NCI-H1694 (cell line): ENCODE measurements around the gene CYP1A2.
"Not testable (repeated sequence)": the region's sequence is repeated elsewhere in the genome, so short reads cannot be mapped to it uniquely, and the experiment has no call there.

Experiments used
- DNase-seq: peaks from one replicate; lab custom pipeline; 2025; lab: John Stamatoyannopoulos, UW

CYP1A2 gene

DNA sequence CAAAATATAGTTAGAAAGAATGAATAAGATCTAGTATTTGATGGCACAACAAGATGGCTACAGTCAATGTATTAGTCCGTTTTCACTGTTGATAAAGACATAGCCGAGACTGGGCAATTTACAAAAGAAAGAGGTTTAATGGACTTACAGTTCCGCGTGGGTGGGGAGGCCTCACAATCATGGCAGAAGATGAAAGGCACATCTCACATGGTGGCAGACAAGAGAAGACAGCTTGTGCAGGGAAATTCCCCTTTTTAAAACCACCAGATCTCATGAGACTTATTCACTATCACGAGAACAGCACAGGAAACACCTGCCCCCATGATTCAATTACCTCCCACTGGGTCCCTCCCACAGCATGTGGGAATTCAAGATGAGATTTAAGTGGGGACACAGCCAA is 10.4 kb upstream of the CYP1A2 start:
- DNase-seq, result not testable (repeated sequence)

DNA sequence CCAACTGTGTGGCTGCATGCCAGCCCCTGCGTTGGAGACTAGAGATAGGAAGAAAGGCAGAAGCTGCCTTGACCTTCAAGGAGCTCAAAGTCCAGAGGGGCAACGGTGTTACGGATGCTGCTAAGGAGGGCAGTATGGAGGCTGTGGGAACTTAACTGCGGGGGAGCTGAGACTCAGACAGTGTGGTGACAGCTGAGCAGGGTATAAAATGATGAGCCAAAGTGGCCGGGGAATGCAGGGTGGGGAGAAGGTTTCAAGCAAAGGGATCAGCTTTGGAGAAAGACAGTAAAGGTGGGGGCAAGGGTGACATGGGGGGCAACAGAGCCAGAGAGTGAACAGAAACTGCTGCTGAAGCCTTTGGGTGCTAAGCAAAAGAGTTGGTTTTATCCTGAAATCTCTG is 6.2 kb upstream of the CYP1A2 start:
- no peak for DNase-seq

DNA sequence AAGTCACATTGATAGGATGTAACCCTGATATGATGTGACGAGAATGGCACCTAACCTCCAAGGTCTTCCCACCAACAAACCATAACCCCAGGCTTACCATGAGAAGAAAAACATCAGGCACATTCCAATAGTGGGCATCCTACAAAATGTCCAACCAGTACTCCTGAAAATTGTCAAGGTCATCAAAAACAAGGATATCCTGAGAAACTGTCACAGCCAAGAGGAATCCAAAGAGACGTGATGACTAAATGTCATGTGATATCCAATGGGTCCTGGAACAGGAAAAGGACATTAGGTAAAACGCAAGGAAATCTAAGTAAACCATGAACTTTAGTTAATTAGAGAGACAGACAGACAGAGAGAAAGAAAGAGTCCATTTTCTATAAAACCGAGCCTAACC is 2.3 kb upstream of the CYP1A2 start:
- DNase-seq, result no peak

DNA sequence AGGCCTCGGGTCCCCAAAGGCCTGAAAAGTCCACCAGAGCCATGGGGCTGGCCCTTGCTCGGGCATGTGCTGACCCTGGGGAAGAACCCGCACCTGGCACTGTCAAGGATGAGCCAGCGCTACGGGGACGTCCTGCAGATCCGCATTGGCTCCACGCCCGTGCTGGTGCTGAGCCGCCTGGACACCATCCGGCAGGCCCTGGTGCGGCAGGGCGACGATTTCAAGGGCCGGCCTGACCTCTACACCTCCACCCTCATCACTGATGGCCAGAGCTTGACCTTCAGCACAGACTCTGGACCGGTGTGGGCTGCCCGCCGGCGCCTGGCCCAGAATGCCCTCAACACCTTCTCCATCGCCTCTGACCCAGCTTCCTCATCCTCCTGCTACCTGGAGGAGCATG is 1.2 kb downstream of the CYP1A2 start:
- DNase-seq, result no peak

DNA sequence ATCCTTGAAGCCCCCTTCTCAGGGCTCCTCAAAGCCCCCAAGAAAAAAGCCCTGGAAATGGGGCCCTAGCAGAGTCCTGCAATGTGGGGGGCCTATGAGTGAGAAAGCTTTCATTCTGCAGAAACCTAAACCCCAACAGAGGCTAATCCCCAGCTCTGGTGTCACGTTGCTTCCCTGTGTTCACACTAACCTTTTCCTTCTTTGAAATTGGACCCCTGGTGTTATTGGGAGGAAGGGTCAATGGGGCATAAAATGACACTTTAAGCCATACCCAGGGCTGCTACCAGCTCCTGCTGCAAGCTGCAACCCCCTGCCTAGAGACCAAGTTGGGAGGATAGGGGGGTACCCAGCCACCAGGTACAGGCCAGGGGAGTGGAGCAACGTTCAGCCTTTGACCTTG is 2.1 kb downstream of the CYP1A2 start:
- DNase-seq, result no peak

DNA sequence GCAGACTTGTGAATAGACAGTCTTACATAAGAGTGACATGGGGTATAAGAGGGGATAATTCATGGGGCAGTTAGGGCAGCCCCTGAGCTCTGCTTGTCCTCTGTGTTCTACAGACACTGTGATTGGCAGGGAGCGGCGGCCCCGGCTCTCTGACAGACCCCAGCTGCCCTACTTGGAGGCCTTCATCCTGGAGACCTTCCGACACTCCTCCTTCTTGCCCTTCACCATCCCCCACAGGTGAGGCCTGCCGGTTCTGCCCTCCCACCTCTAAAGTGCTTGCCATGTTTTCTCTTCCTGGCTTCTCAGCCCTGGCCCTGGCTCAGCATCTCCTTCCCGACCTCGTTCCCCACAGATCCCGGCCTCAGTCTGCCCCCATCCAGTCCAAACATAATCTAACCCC is 3.4 kb downstream of the CYP1A2 start:
- DNase-seq, result no peak

DNA sequence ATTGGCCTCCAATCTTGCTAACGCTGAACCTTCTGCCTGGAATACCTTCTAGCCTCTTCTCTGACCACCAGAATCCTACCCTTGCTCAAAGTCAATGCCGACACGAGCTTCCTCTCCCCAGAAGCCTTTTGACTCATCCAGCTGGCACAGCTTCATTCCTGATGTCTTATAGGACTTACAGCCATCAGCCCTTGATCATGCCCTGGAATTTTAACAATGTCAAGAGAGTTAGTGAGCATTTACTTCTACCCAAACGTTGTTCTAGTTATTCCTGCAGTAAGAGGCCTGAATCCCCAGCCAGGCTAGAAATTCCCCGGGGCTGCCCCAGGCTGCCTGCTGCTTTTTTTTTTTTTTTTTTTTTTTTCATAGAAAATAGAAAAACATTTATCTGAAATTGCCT is 3.9 kb downstream of the CYP1A2 start:
- DNase-seq, result no peak

DNA sequence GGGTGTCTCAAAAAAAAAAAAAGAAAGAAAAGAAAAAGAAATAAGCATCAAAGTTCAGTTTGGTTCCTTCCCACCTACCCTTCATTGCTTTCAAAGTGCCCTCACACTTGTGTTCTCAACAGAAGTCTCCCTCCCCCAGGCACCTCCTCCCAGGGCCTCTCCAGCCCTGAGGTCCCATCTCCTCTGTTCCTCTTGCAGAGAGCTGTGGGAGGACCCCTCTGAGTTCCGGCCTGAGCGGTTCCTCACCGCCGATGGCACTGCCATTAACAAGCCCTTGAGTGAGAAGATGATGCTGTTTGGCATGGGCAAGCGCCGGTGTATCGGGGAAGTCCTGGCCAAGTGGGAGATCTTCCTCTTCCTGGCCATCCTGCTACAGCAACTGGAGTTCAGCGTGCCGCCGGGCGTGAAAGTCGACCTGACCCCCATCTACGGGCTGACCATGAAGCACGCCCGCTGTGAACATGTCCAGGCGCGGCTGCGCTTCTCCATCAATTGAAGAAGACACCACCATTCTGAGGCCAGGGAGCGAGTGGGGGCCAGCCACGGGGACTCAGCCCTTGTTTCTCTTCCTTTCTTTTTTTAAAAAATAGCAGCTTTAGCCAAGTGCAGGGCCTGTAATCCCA is 6.1 kb downstream of the CYP1A2 start:
- DNase-seq, result no peak

DNA sequence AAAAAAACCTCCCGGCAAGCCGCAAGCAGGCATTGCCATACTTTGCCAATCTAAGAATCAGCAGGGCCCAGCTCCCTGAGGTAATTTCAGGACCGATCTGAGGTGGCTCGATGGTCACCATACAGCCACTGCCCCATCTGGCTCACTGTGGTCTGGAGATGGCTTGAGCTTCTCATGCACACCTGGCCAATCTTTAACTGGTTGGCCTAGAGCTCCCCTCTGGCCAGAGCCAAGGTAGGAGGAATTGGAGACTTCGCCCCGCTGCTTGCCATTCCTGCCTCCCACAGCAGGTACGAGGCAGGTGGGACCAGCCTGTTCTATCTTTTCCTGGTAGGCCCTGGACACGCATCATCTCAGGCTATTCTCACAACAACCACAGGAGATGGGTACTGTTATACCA is 10.1 kb downstream of the CYP1A2 start:
- no peak for DNase-seq

DNA sequence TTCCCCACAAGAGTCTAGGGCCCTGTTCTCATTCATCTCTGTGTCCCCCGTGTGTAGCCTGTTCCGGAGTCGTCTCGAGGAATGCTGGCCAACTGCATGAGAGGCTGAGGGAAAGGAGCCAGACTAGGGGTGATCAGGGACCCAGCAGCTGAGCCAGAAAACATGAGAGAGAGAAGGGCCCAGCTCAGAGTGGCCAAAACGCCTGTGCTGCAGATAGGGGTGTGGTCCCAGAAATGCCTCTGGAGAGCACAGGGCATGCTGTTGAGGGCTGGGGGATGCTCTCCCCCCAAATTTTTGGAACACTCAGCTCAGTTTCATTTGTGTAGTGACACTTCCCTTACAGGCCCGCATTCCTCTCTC is 14.1 kb downstream of the CYP1A2 start:
- no peak for DNase-seq

DNA sequence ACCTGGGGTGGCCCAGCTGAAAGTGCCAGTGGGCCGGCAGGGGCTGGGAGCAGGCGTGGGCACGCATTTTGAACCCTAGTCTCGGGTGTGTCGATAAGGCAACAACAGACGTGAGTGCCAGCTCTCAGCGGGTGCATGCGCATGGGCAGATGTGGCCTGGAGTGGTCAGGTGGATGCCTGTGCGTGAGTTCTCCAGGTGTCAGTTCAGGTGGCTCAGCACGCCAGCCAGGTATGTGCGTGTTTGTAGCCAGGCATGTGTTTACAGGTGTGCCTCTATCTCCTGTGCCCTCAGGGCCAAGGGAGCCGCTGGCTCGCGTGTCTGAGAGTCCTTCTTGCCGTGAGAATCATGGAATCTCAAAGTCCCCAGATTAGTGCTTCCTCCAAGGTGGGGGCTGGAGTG is 14.8 kb downstream of the CYP1A2 start:
- no peak for DNase-seq

DNA sequence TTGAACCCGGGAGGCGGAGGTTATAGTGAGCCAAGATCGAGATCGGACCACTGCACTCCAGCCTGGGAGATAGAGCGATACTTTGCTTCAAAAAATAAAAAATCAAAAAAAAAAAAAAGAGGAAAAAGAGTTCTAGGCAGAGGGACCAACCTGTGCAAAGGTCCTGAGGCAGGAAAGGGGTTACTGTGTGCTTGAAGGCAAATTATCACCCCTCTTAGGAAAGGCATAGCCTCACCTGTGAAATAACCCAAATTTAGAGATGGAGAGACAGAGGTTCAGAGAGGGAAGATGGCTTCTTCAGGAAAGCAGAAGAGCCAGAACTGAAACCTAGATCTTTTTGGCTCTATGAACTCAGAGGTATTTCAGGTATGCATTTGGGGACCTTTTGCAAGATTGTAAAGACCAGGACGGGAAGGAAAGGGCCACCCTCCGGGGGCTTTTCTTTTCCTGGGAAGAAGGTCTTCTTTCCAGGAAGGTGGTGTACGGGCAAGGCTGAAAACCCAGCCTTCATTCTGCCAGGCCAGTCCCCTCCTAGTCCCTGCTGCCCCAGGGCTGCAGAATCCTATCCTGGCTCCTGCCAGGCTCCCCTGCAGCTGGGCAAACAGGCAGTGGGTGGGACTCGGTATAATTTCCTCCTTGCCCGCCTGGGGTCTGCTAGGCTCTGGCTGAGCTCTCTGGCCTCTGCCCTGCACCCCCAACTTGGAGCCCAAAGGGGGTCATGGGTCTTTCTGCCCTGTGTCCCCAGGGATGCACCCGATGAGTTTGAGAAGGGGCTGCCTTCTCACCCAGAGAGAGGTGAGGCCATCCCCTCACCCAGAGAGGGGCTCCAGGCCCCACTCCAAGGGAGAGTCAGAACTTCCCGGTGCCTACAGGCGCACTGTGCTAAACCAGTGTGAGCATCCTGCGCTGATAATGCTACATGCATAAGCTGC is 18.8 kb downstream of the CYP1A2 start:
- no peak for DNase-seq

DNA sequence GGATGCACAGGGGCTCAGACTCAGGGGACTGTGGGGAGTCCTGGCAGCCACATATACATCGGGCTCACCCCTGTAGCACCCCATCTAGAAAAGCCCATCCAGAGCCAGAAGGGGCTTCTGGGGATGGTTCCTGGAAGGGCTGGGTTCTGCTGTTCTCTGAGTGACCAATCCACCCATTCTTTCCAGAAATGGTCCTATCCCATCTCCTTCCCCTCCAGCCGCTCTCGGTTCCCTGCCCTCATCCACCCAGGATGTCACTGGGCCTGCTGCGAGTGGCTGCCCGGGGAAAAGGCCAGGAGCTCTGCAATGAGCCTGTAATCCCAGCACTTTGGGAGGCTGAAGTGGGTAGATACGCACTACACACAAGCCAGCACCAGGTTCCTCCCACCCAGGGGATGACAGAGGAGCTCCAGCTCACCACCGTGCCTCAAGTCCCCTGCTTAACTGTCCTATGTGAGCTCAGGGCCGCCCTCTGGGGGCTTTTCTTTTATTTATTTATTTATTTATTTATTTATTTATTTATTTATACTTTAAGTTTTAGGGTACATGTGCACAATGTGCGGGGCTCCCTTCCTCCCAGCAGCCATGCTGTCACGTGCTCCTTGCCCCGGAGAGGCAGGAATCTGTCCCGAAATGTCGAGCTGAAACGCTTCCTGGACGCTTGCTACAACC is 19.6 kb downstream of the CYP1A2 start:
- no peak for DNase-seq

DNA sequence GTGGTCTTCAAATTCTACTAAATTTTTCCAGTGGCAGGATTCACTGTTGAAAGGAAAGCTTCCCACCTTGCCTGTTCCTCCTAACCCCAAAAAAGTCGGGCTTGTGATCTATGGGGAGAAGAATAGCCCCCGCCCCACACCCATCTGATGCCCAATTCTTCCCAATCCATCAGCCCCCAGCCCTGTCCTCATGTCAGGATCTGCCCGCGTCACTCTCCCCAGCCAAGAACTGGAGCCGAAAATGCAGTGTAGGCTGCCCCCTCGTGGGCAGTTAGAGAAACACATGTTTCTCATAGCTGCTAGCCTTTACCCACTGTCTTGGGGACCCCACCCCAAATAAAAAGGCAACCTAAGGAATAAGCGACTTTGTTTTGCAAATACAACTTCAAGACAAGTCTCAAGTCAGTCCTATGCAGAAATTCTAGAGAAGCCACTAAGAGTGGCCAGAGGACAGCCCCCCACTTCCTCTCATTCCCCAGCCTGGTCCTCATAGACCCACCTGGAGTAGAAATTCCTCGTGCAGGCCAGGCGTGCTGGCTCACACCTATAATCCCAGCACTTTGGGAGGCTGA is 20.2 kb downstream of the CYP1A2 start:
- DNase-seq, result peak; percentile 38

DNA sequence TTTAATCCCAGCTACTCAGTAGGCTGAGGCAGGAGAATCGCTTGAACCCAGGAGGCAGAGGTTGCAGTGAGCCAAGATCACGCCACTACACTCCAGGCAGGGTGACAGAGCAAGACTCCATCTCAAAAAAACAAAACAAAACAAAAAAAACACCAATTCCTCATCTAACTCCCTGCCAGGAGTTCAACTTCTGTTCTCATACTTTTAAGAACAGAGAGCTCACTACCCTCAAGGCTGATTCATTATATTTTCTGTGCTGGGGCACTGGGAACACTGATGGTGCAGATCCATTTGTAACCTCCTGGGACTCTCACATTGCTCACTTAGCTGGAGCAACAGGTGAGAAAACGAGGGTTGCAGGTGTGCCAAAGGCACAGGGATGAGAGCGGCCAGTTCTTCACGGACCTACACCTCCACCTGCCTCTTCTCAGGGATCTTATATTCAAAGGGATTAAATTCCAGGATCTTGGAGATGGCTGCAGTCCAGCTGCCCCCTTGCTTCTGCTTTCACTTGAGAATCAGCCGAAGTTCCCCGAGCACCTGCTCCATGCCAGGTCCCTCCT is 20.9 kb downstream of the CYP1A2 start:
- no peak for DNase-seq

DNA sequence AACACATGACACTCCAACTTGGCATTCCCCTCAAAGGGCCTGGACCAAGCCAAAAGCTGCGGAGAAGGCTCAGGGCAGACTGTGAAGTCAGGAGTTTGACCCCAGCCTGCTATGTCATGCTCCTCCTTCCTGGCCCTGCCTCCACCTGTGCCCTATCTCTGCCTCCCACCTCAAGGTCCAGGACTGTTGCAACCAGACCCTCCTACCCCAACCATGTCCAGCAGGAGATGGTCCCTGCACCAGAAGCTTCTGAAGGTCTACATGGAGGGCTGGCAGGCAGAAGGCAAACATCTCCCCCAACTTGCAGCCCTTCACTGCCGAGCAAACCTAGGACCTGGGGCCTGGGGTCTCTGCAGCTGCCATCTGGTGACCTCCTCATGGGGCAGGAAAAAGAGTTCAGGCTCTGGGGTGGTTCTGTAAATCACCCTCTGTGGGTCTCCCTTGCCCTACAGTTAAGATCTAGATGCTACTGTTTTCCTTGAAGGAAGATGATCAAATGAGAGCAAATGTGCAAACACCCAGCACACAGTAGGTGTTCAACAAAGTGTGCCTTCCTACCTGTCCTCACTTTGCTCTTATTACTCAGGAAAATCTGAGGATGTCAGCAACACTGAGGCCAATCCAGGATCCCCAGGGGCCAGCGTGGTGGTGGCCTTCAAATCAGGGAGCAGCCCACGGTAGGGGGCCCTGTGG is 21.7 kb downstream of the CYP1A2 start:
- no peak for DNase-seq

DNA sequence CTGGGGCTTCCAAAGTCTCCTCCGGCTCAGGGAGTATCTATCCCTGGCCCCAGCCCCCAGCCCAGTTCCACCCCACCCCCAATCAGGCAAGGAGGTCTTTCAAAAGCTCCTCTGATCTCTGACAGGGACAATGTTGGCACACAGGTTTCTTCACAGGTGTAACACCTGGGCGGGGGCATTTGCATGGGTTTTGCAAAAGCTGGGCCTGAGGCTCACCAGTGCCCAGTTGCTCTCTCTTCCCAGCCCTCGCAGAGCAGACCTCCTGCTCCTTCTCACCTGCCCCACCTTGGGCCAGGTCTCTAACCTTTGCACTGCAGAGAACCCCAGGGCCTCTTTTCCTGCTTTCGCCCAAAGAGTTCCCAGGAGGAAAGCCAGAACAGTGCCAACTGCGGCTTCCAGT is 24.7 kb downstream of the CYP1A2 start:
- DNase-seq, result no peak

DNA sequence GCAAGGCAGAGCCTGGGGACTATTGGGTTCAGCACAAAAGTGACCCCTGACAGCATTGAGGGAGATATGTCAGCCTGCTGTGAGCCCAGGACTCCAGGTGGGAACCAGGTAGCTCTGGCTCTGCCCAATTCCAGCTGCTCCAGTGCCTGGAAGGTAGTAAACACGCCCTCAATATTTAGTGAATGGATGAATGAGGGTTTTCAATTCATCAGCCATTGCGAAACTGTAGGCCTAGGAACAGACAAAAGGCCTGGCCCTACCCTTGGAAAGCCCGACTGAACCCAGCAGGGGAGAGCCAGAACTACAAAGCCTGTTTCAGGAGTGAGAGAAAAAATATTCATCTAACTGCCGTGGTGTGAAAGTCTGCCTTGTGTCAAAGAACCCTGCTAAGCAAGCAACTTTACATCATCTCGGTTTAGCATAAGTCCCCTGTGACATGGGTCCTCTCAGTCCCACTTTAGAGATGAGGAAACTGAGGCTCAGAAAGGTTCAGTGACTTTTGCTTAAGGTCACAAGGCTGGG is 25.1 kb downstream of the CYP1A2 start:
- DNase-seq, result no peak

DNA sequence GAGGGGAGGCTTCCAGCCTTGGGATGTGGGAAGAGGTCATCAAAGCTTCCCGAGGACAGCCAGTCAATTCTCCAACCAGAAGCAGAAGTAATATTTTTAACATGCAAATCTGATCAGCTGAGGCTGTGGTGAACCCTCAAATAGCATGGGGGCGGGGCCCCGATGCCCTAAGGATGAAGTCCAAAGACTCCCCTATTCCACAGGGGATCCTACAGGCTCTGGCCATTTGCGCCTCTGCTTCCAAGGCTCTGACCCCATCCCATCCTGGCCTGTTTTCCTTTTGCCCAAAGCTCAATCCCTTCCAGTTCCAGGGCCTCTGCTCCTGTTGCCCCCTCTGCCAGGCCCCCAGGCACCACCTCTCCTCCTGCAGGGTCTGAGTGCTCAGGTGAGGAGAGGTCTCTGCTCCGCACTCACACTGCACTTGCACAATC is 26.5 kb downstream of the CYP1A2 start:
- DNase-seq, result no peak

DNA sequence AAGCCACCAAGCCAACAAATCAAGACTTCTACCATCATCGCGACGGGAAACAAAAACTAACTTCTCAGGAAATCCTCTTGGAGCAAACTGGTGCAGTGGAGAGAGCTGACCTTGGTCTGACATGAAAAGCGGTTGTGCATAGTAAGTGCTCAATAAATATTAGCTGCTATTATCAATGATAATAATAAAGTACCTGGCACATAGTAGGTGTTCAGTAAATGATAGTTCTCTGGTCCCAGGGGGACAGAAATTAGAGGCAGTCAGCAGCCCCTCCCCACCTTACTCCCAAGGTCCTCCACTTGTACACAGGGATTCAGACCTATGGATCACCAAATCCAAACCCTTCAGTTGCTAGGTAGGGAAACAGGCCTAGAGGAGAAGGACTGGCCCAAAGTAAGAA is 27.2 kb downstream of the CYP1A2 start:
- DNase-seq, result no peak
